ENCODE data around the gene ZNF273.
"Not testable (repeated sequence)": the region's sequence is repeated elsewhere in the genome, so short reads cannot be mapped to it uniquely, and the experiment has no call there.

ZNF273 gene
- 2.2 to 10.5 (median 6.8) reads per million in 17 experiments for total RNA-seq

GRCh38 chr7:64902806-64903721, at the start of gene ZNF273:
Gene ZNF273 (plus strand): TSS chr7:64903273. CDS start chr7:64903318, 45 bp downstream.
- DNase-seq: peak; percentile 86 to 91 (median 90)

- DNase-seq: no peak
These were observed 49.4 kb upstream of the ZNF273 start for GRCh38 chr7:64853679-64854078.

- no peak for DNase-seq
These were observed 48.1 kb upstream of the ZNF273 start for GRCh38 chr7:64854969-64855368.

- no peak for DNase-seq
These were observed 40.1 kb upstream of the ZNF273 start for GRCh38 chr7:64863021-64863420.

- not testable (repeated sequence) for DNase-seq
These were observed 39.5 kb upstream of the ZNF273 start for GRCh38 chr7:64863530-64863929.

- DNase-seq: no peak
These were observed 39.1 kb upstream of the ZNF273 start for GRCh38 chr7:64863969-64864368.

GRCh38 chr7:64867863-64868440, 35.1 kb upstream of the ZNF273 start:
- DNase-seq: no peak

GRCh38 chr7:64868499-64868898, 34.6 kb upstream of the ZNF273 start:
- no peak for DNase-seq

GRCh38 chr7:64869121-64869725, 33.9 kb upstream of the ZNF273 start:
- no peak for DNase-seq

- DNase-seq: no peak
These were observed 33.0 kb upstream of the ZNF273 start for GRCh38 chr7:64869912-64870562.

- no peak for DNase-seq
These were observed 32.4 kb upstream of the ZNF273 start for GRCh38 chr7:64870656-64871055.

GRCh38 chr7:64871761-64872160, 31.3 kb upstream of the ZNF273 start:
- no peak for DNase-seq

GRCh38 chr7:64872351-64873154, 30.5 kb upstream of the ZNF273 start:
- DNase-seq: no peak

- DNase-seq: no peak
These were observed 29.9 kb upstream of the ZNF273 start for GRCh38 chr7:64873155-64873500.

- no peak for DNase-seq
These were observed 29.6 kb upstream of the ZNF273 start for GRCh38 chr7:64873517-64873916.

GRCh38 chr7:64874114-64874513, 29.0 kb upstream of the ZNF273 start:
- no peak for DNase-seq

- DNase-seq: no peak
These were observed 28.4 kb upstream of the ZNF273 start for GRCh38 chr7:64874562-64875250.

- DNase-seq: no peak
These were observed 27.8 kb upstream of the ZNF273 start for GRCh38 chr7:64875258-64875657.

- DNase-seq: no peak
These were observed 27.2 kb upstream of the ZNF273 start for GRCh38 chr7:64875658-64876406.

GRCh38 chr7:64876792-64877713, 26.0 kb upstream of the ZNF273 start:
- DNase-seq: no peak

Data from suppressor macrophage (primary cell).